ENCODE measurements around the gene DIP2C.
"Not testable (repeated sequence)": the region's sequence is repeated elsewhere in the genome, so short reads cannot be mapped to it uniquely, and the experiment has no call there.

The DIP2C gene

GRCh38 chr10:527416-527815 is 162.1 kb downstream of the DIP2C start:
- DNase-seq, result no peak

GRCh38 chr10:526651-527312 is 162.7 kb downstream of the DIP2C start:
- no peak for DNase-seq

- no peak for DNase-seq
Observed at GRCh38 chr10:525565-526315, 163.7 kb downstream of the DIP2C start.

GRCh38 chr10:523925-524324 is 165.5 kb downstream of the DIP2C start:
- no peak for DNase-seq

- no peak for DNase-seq
Observed at GRCh38 chr10:522350-522749, 167.1 kb downstream of the DIP2C start.

GRCh38 chr10:521261-522250 is 167.9 kb downstream of the DIP2C start:
- DNase-seq, result no peak

- no peak for DNase-seq
Observed at GRCh38 chr10:520402-520787, 169.1 kb downstream of the DIP2C start.

GRCh38 chr10:519716-520401 is 169.6 kb downstream of the DIP2C start:
- DNase-seq, result no peak

GRCh38 chr10:519055-519715 is 170.3 kb downstream of the DIP2C start:
- no peak for DNase-seq

GRCh38 chr10:517872-518475 is 171.5 kb downstream of the DIP2C start:
- DNase-seq, result no peak

GRCh38 chr10:517241-517830 is 172.1 kb downstream of the DIP2C start:
- no peak for DNase-seq

- DNase-seq, result no peak
Observed at GRCh38 chr10:516764-517163, 172.7 kb downstream of the DIP2C start.

GRCh38 chr10:515674-516073 is 173.8 kb downstream of the DIP2C start:
- no peak for DNase-seq

GRCh38 chr10:514137-514671 is 175.3 kb downstream of the DIP2C start:
- peak; percentile 86 for DNase-seq

GRCh38 chr10:513393-513792 is 176.1 kb downstream of the DIP2C start:
- no peak for DNase-seq

GRCh38 chr10:512661-513060 is 176.8 kb downstream of the DIP2C start:
- not testable (repeated sequence) for DNase-seq

GRCh38 chr10:511849-512191 is 177.6 kb downstream of the DIP2C start:
- no peak for DNase-seq

- peak; percentile 80 for DNase-seq
Observed at GRCh38 chr10:511101-511848, 178.2 kb downstream of the DIP2C start.

- DNase-seq, result peak; percentile 83
Observed at GRCh38 chr10:510415-510881, 179.0 kb downstream of the DIP2C start.

All from NCI-H1105 (cell line).